B cell (primary cell): ENCODE results near the gene PTH1R. TPM values are rescaled to one million over a fixed set of nuclear protein-coding genes. Genes with fewer than 3 reads are reported as not detected.

ENCODE experiments used
- ATAC-seq: fragments of 200-7000 bp; cut with Tn5 transposase; one replicate; pipeline ENCODE4 v1.10.0; 2021; ENCODE audit warnings: low read depth, mild to moderate bottlenecking, moderate number of reproducible peaks, moderate library complexity
- CTCF ChIA-PET: fragments of 350-600 bp; sonication (Branson Sonifier 250); formaldehyde crosslinking; loops from one replicate; lab custom pipeline; 2021; ENCODE audit warnings: antibody characterized with exemption, inconsistent platforms; lab: Charles Lee
- POLR2A ChIA-PET: fragments of 350-600 bp; sonication (Branson Sonifier 250); formaldehyde crosslinking; loops from one replicate; lab custom pipeline; 2021; ENCODE audit warnings: antibody characterized with exemption; lab: Charles Lee
- DNase-seq: peaks from one replicate; pipeline ENCODE4 v3.0.0; 2013
- H2AFZ ChIP-seq: 2 replicates; pipeline ENCODE4 v1.6.1; 2012; ENCODE audit warnings: mild to moderate bottlenecking, low read depth, low read length; ENCODE audit not compliant: insufficient read depth, poor library complexity, severe bottlenecking
- H3K27ac ChIP-seq, 2 donors: 1 replicate in 1 of 2; 2 replicates in 1 of 2; pipeline ENCODE4 v1.5.1; 2012 to 2013; ENCODE audit warnings: low read length in 2 of 2, mild to moderate bottlenecking in 2 of 2, moderate library complexity in 1 of 2
- H3K27me3 ChIP-seq, 4 experiments: fragments of 200-600 bp in 1 of 4; sonication (generic) in 1 of 4; replicated peaks in 1 of 4; 1 replicate in 2 of 4; 2 replicates in 2 of 4; pipeline versions ENCODE4 v1.6.1 to v1.7.0; 2013 to 2016; ENCODE audit warnings: low read length in 3 of 4, mild to moderate bottlenecking in 2 of 4, mixed read lengths in 1 of 4, moderate library complexity in 1 of 4; ENCODE audit not compliant: insufficient read depth in 4 of 4, control insufficient read depth in 3 of 4; ENCODE audit errors: control extremely low read depth in 1 of 4
- H3K36me3 ChIP-seq, 2 experiments: replicated peaks in 1 of 2; 1 replicate in 1 of 2; 2 replicates in 1 of 2; pipeline versions ENCODE4 v1.6.1 to v1.7.1; 2013; ENCODE audit warnings: low read length in 1 of 2; ENCODE audit not compliant: insufficient read depth in 2 of 2, control insufficient read depth in 1 of 2; ENCODE audit errors: control extremely low read depth in 1 of 2, extremely low read depth in 1 of 2
- H3K4me1 ChIP-seq, 2 donors: fragments of 200-600 bp in 1 of 2; sonication (generic) in 1 of 2; 1 replicate in 1 of 2; 2 replicates in 1 of 2; pipeline versions ENCODE4 v1.5.1 to v1.6.1; 2013 to 2017; ENCODE audit warnings: low read length in 2 of 2; ENCODE audit not compliant: control insufficient read depth in 2 of 2, insufficient read depth in 2 of 2
- H3K4me2 ChIP-seq: replicated peaks from 2 replicates; pipeline ENCODE3; 2012; ENCODE audit warnings: mild to moderate bottlenecking, low read depth, low read length; ENCODE audit not compliant: poor library complexity, severe bottlenecking
- H3K4me3 ChIP-seq, 5 experiments: fragments of 200-600 bp in 1 of 5; sonication (generic) in 1 of 5; 1 replicate in 3 of 5; 2 replicates in 2 of 5; pipeline versions ENCODE4 v1.5.1 to v1.7.0; 2011 to 2016; ENCODE audit warnings: low read length in 4 of 5, mild to moderate bottlenecking in 4 of 5, low read depth in 2 of 5, control low read depth in 1 of 5, moderate library complexity in 1 of 5; ENCODE audit not compliant: insufficient read depth in 1 of 5; ENCODE audit errors: control extremely low read depth in 1 of 5, extremely low read depth in 1 of 5
- H3K79me2 ChIP-seq: fragments of 200-600 bp; sonication (generic); one replicate; pipeline ENCODE4 v1.6.0; 2016; ENCODE audit warnings: low read length; ENCODE audit not compliant: control insufficient read depth, insufficient read depth
- H3K9ac ChIP-seq: fragments of 200-600 bp; sonication (generic); 2 replicates; pipeline ENCODE4 v1.6.1; 2017; ENCODE audit warnings: mild to moderate bottlenecking, low read length, moderate library complexity
- H3K9me3 ChIP-seq, 3 donors: one replicate each; pipeline versions ENCODE4 v1.6.1 to v1.7.1; 2013; ENCODE audit warnings: low read length in 2 of 3; ENCODE audit not compliant: control insufficient read depth in 2 of 3, insufficient read depth in 1 of 3; ENCODE audit errors: control extremely low read depth in 1 of 3
- H4K20me1 ChIP-seq: 2 replicates; pipeline ENCODE4 v1.6.0; 2012; ENCODE audit warnings: mild to moderate bottlenecking, low read length; ENCODE audit not compliant: insufficient read depth, control insufficient read depth, poor library complexity, severe bottlenecking
- H3K27ac Mint-ChIP-seq: one replicate; pipeline ENCODE4 v1.8.0; 2021; ENCODE audit warnings: mixed read lengths
- H3K27me3 Mint-ChIP-seq: one replicate; pipeline ENCODE4 v1.8.0; 2021; ENCODE audit warnings: mixed read lengths
- H3K4me1 Mint-ChIP-seq: one replicate; pipeline ENCODE4 v1.8.0; 2021; ENCODE audit warnings: mixed read lengths
- H3K4me3 Mint-ChIP-seq: one replicate; pipeline ENCODE4 v1.8.0; 2021; ENCODE audit warnings: mixed read lengths
- H3K9me3 Mint-ChIP-seq: one replicate; pipeline ENCODE4 v1.8.0; 2022; ENCODE audit warnings: mixed read lengths; ENCODE audit not compliant: insufficient read depth
- CTCF ChIP-seq: fragments of 200-600 bp; IDR thresholded peaks from one replicate; pipeline ENCODE4 v1.8.0; 2022; ENCODE audit warnings: antibody characterized with exemption, mild to moderate bottlenecking
- EZH2 ChIP-seq: IDR thresholded peaks from 2 replicates; pipeline ENCODE4 v1.6.1; 2012; ENCODE audit warnings: borderline replicate concordance, low read depth, mild to moderate bottlenecking, moderate library complexity, low read length; ENCODE audit not compliant: insufficient read depth, poor library complexity, severe bottlenecking
- WGBS: methylation state at CpG from one replicate; pipeline ENCODE4 v1.1.5; 2013; ENCODE audit warnings: missing lambda C conversion rate; ENCODE audit not compliant: insufficient coverage; 5-methylcytosine and 5-hydroxymethylcytosine counted together
- intact Hi-C: fragments of 100-400 bp; cut with micrococcal nuclease; formaldehyde crosslinking; loops from one replicate; pipeline ENCODE4 v1.10.0; 2022
- polyA plus RNA-seq: library from polyadenylated mRNA; depleted of rRNA; stranded (reverse); fragments of >200 nt; gene quantifications from 2 replicates; pipeline ENCODE4 v1.2.3, GENCODE V29; 2012
- total RNA-seq, 2 donors: library from RNA; stranded (reverse); fragments of 120-200 nt in 1 of 2; gene quantifications; 1 replicate in 1 of 2; 2 replicates in 1 of 2; pipeline versions ENCODE4 v1.2.3 to v1.2.4, GENCODE V29; 2013 to 2022

Gene PTH1R
- total and polyA plus RNA-seq, 2 donors (not counting 1 experiment from before 2014, with no cell fraction given) = not detected

- Histone ChIP-seq H3K27me3 (no peaks in the 10 kb centered on the region), H3K9me3 (no peaks in the 10 kb centered on the region), H3K4me3 (no peak overlapping the region), H3K4me2 (no peak overlapping the region), H3K4me1 (peaks cover 12 to 17% of the 10 kb centered on the region in 2 donors), H2AFZ (no peak overlapping the region), H3K27ac (no peak overlapping the region), H3K79me2 (no peaks in the 10 kb centered on the region), H3K36me3 (no peaks in the 10 kb centered on the region), H3K9ac (no peak overlapping the region), H4K20me1 (no peaks in the 10 kb centered on the region)
- TF ChIP-seq EZH2 (no peak), CTCF (no peak)
- Mint-ChIP-seq H3K9me3 (no peaks in the 10 kb centered on the region), H3K27me3 (no peaks in the 10 kb centered on the region), H3K4me1 (peaks cover 9% of the 10 kb centered on the region), H3K27ac (no peak overlapping the region), H3K4me3 (no peak overlapping the region)
- 96% methylated on average over 4 of the region's 7 CpGs for WGBS
- ATAC-seq (no peak), DNase-seq (no peak)
- intact Hi-C loops = loop anchor here (5.0 kb wide), 1 partner anchor 533 kb away; the partner anchor contains the start of gene PTPN23
- CTCF ChIA-PET = interaction anchor here (0.7 kb wide), 1 partner anchor 11 kb away, joined by 3 read pairs; no protein-coding TSS in a partner anchor
- POLR2A ChIA-PET = no interaction called here
Measured at GRCh38 chr3:46849045-46849631, 28.4 kb upstream of the PTH1R start.

DNA sequence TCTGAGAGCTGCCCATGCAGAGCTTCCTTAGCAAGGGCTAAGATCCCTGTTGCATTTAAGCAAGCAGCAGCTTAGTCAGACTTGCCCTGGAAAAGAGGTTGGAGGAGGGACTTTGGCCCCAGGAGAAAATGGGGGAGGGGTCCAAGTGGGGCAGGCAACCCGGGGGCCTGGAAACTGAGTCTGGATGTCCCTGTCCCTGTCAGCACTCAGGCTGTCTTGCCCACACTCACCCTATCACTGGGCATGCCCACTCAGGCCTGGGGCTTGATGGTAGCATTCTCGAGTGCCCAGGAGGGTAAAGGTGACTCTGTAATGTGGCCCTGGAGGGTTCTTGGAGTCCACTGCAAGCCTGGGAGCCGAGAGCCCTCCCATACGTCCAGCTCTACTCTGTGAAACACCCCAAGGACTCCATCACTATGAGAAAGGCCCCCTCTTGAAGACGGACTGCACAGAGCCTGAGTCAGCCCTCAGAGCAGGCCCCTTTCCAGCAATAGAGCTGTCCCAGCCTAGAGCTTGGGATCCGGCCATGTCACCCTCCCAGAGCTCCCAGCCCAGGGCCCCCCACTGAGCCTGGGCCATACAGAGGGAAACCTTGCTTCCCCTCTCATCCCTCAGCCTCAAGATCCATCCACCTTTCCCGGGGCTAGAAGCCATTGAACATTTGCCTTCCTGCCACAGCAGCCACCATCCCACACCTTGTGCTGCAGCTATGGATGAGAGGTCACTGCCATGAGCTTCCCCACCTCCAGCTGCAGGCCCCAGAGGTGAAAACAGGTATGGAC lies 27.6 kb upstream of the PTH1R start:
- H3K9me3 Mint-ChIP-seq = no peaks in the 10 kb centered on the region
- ATAC-seq (no peak), DNase-seq (no peak)
- intact Hi-C loops = loop anchor here (5.0 kb wide), 1 partner anchor 532 kb away; the partner anchor contains the start of gene PTPN23
- no peaks in the 10 kb centered on the region for H3K27me3 Mint-ChIP-seq
- no peak overlapping the region for H3K9ac ChIP-seq
- POLR2A ChIA-PET = no interaction called here
- no peaks in the 10 kb centered on the region for H3K9me3 ChIP-seq
- H3K27ac ChIP-seq = no peak overlapping the region
- no peak overlapping the region for H3K4me2 ChIP-seq
- no peak overlapping the region for H3K4me3 ChIP-seq
- H3K4me1 Mint-ChIP-seq = peaks cover 9% of the 10 kb centered on the region
- 89% methylated on average over 6 of the region's 7 CpGs for WGBS
- no peak overlapping the region for H3K4me3 Mint-ChIP-seq
- H2AFZ ChIP-seq = no peak overlapping the region
- H3K27me3 ChIP-seq = no peaks in the 10 kb centered on the region
- H4K20me1 ChIP-seq = no peaks in the 10 kb centered on the region
- H3K79me2 ChIP-seq = no peaks in the 10 kb centered on the region
- H3K4me1 ChIP-seq = peaks cover 12 to 16% of the 10 kb centered on the region in 2 donors
- no peak for TF ChIP-seq CTCF
- no peaks in the 10 kb centered on the region for H3K36me3 ChIP-seq
- CTCF ChIA-PET = interaction anchor here (0.6 to 1.0 kb wide), 3 partner anchors 10 to 1050 kb away, joined by 3 to 5 read pairs (median 3); no protein-coding TSS in a partner anchor
- no peak overlapping the region for H3K27ac Mint-ChIP-seq
